Measurements from ENCODE around the gene BLOC1S3.

The BLOC1S3 gene

DNA sequence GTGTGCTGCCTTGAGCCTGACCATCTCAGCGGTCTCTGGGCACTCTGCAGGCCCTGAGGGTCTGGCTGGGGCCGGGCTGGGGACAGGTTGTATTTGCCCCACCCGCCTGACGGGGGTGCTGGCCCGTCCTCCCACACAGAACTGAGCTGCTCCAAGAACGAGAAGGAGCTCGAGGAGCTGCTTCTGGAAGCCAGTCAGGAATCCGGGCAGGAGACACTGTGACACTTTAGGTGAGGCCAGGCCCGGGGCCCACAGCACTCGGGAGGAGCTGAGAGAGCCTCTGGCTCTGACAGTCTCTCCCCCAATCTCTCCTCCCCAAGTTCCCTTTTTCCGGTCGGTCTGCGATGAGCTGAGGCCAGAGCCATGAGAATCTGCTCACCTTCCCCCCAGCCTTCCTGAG lies 32.3 kb upstream of the BLOC1S3 start:
- DNase-seq (ENCODE audit: low read depth): no peak

DNA sequence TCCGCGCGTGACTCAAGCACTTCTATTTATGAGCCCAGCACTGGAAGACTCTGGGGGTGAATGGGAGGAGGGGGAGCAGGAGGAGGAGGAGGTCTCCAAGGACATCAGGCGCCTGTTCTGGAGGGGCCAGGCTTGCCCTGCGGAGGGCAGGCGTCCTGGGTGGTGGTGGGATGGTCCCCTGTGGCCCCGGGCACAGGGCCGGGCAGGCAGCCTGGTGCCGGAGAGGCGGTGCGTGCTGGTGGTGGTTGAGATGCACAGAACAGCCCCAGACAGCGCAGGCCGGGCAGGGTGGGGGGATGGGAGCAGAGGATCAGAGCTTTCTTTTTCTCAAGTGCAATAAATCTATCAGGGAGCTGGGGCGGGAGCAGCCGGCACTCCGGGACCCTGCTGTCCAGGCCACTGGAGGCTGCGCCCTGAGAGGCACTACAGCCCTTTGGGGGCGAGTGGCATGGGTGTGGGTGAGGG lies 31.8 kb upstream of the BLOC1S3 start:
- no peak for DNase-seq (ENCODE audit: low read depth)

DNA sequence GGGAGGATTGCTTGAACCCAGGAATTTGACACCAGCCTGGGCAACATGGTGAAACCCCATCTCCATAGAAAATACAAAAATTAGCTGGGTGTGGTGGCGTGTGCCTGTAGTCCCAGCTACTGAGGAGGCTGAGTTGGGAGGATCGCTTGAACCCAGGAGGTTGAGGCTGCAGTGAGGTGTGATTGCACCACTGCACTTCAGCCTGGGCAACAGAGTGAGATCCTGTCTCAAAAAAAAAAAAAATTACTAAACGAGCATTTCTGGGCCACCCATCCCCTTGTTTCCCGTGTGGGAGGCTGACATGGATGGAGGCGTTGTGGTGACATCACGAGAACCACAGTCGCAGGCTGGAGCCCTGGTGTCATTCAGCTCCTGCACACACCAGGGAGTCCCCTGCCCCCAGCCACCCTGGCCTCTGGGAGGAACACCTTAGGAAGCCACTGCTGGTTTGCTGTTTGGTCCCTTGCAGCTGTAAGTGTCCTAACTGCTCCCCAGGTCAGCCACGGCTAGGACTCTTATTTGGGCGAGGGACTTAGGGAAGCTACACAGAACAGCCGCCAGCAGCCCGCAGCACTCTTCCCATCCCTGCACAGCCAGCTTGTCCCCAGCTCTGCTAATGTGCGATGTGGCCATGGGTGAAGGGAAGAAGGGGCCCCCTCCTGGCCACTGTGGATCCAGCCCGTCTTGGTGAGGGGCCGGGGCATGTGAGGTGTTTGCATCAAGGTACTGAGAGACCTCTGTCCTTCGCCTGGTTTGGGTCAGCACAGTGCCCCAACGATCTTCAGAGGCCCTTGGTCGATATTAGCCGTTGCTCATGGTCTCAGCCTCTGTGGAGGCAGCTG lies 30.5 kb upstream of the BLOC1S3 start:
- no peak for DNase-seq (ENCODE audit: low read depth)

DNA sequence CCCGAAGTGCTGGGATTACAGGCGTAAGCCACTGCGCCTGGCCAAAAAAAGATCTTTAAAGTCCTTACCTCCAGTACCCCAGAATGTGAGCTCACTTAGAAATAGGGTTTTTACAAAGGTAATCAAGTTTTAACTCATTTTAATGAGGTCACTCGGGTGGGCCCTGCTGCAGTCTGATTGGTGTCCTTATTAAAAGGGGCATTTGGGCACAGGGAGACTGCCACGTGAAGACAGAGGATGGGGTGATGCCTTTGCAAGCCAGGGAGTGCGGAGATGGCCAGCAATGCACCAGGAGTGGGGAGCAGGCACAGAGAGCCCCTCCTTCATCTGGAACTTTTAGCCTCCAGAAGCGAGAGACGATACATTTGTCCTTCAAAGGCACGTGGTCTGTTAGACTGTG lies 29.5 kb upstream of the BLOC1S3 start:
- no peak for DNase-seq (ENCODE audit: low read depth)

DNA sequence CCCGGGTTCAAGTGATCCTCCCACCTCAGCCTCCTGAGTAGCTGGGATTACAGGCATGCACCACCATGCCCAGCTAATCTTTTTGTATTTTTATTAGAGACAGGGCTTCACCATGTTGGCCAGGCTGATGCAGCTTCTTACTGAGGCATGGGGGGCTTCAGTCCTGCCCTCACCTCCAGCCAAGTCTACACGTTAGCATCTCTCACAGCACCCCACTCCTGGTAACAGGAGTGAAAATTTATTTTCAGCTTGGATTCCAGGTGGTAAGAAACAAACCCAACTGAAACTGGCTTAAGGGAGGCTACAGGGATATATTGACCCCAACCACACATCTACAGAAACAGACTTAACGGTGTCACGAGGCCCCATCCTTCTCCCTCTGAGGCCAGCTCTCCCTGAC lies 28.4 kb upstream of the BLOC1S3 start:
- no peak for DNase-seq (ENCODE audit: low read depth)

DNA sequence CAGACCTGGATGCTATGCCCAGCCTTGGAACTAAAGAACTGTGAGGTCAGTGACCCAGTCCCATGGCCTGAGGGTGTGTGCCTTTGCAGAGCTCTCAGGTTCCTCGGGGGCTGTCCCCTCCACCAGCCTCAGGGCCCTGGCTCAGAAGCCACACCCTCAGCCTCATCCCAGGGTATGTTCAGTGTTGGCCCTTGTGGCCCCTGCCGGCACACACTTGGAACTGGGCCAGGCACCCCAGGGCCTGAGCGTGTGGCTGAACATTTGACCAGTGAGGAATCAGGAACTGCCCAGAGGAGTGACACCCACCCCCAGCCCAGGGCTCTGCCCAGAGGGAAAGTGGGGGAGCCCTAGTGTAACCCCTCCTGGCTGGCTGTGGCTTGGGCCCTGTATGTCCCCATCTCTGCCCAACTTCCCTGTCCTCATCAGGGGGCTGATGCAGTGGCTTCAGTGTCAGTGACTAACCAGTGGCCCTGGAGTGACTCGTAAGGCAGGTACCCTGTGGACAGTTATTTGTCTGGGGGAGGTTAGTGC lies 27.8 kb upstream of the BLOC1S3 start:
- DNase-seq (ENCODE audit: low read depth): no peak

DNA sequence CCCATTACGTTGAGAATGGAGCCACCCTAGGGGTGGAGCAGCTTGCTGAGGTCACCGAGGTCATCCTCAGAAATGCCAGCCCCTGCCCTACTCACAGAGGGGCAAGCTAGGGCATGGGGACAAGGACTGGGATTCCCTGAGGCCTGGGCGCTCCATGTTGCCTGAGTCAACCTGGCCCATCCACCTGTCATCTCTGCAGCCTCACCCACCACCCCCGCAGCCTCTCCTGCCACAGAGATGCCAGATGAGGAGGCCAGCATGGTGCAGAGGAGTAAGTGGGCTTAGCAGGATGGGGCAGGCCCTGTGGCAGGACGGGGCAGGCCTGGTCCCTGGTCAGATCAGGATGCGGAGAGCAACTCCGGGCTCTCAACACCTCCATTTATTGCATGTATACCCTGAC lies 27.3 kb upstream of the BLOC1S3 start:
- no peak for DNase-seq (ENCODE audit: low read depth)

DNA sequence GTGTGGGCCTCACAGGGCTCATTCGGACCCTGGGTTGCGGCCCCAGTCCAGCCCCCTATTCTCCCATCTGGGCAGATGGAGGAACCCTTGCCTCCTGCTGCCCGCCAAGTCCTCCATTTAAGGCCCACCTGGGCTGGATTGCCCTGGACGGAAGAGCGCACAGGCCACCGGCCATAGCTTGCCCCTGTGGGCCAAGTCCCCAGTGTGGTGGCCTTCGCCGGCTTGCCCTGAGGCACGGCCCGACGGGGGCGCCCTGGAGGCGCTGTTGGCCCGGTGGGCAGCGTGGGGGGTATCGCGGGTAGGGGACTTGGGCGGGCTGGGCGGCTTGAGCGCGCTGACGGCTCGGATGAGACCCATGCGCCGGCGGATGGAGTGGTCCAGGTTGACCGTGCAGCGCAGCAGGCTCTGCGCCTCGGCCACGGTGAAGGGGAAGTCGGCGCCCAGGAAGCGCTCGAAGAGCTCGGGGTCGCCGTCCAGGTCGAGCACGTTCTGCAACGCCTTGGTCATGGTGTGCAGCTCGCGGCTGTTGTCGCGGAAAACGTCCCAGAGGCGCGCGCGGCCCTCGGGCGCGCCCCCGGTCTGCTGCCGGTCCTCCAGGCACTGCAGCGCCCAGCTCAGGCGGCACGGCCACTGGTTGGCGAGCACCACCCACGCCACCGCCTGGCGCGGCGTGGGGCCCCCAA lies 26.6 kb upstream of the BLOC1S3 start:
- DNase-seq (ENCODE audit: low read depth): no peak

DNA sequence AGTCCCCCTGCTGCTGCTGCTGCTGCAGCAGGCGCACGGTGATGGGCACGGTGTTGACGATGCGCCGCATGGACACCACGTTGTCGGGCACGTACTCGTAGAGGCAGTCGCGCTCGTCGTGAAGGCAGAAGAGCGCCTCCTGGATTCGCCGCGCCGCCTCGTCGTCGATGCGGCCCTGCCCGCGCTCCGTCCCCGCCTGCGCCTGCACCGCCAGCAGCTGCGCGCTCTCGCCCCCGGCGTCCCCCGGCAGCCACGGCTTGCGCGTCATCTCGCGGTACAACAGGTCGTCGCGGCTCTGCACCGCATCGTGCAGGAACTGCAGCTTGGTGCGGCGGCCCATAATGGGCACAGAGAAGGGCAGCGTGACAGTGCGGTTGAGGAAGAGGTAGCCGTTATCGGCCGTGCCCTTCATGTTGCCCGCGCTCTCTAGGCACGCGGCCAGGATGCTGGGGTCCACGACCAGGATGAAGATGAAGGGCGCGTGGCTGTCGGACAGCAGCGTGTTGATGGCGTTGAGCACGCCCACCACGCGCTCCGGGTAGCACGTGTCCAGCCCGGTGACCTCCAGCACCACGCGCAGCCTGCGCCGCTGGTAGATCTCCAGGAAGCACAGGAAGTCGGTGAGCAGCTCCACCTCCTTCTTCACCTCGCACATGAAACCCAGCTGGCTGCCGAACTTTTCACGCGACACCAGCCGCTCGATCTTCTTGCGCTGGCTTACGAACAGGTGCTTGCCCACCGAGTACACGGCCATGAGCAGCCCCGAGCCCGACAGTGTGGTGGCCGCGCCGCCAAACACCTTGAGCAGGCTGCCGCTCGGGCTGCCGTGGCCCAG lies 25.9 kb upstream of the BLOC1S3 start:
- DNase-seq (ENCODE audit: low read depth): peak; percentile 15

DNA sequence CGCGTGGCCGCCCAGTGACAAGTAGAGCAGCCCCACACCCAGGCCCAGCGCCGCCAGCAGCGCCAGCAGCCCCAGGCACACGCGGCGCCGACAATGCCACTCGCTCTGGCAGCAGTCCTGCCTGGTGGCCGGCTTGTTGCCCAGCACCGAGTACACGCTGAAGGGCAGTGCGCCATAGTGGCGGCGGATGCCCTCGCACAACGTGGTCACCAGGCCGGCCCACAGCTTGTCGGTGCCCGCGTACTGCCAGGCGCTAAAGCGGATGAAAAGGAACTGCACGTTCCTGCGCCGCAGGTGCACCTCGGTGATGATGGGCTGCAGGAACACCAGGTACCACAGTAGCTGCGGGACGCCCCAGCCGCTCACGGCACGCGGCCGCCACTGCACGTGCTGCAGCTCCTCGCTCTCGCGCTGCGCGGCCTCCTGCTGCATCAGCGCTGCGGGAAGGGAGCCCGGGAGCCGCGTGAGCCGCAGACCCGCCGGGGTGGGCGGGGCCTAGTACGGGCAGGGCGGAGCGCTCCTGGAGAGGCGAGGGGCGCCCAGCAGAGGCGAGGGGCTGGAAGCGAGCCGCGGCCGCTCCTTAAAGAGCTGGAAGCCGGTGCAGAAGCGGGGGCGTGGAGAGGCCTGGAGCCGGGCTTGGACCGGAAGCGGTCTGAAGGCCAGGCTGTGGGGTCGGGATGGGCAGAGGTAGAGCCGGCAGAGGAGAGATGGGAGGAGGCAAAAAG lies 25.1 kb upstream of the BLOC1S3 start:
- peak; percentile 7 for DNase-seq (ENCODE audit: low read depth)

DNA sequence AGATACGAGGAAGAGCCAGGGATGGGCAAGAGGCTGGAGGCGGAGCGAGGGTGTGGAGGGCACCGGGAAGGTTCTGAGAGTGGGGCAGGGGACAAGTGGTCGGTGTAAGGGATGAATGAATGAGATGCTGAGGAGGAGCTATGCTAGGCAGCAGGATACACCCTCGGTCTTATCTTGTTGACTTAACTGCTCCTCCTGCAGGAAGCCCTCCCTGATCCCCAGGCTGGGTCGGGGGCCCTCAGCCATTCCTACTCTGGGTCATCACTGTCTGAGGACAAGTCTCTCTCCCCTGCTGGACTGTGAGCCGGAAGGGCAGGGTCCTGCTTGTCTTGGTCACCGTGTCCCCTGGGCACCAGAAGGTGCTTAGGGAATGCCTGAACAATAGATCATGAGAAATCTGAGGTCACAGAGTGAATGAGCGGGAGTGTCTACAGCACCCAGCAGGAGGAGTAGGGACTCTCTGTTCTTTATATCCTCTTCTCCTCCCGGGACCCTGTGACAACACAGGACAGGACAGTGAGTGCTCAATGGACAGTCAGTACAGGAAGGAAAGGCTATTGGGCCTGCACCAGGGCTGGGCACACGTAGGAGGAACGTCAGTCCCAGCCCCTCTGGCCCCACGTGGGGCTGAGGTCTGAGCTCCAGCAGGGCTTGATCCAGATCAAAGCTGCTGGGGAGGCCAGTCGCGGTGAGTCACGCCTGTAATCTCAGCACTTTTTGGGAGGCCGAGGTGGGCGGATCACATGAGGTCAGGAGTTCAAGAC lies 24.3 kb upstream of the BLOC1S3 start:
- DNase-seq (ENCODE audit: low read depth): no peak

DNA sequence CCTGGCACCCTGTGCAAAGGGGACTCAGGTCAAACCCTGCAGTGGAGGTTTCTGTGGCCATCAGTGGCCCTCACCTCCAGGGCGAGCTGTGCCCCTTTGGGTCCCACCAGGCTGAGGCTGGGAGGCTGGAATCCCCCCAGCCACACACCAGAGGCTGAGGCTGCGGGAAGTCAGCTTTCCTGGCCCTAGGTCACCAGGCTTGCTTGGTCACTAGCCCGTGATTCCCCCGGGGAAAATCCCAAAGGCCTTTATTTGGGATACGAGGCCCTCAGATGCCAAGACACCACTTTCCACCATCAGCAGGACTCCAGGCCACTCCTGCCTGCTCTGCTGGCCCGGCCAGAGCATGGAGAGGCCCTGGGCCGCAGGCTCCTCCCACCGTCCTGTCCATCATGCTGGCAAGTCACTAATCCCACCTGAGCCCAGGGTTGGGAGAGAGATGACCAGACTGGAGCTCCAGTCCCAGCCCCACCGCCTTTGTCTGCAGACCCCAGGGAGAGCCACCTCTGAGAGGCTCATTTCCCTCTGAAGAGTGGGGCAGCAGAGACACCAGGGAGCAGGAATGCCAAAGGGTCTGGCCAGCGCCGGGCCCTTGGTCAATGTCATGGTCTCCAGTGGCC lies 22.5 kb upstream of the BLOC1S3 start:
- no peak for DNase-seq (ENCODE audit: low read depth)

DNA sequence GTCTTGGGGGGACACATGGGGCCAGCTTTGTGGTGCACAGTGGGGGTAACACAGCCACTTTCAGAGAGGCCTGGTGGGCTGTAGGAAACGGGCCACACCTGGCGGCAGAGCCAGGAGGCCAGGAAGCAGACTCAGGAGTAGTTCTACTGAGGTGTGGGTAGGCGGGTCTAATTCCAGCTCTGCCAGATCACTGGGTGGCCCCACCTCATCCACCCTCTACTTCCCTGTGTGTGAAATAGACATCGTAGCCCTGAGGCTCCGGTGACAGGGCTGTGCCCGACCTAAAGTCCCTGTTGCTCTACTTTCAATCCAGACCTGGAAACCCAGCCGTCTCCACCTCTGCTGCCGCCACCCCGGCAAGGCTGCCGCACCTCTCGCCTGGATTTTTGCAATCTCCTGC lies 21.8 kb upstream of the BLOC1S3 start:
- DNase-seq (ENCODE audit: low read depth): no peak

DNA sequence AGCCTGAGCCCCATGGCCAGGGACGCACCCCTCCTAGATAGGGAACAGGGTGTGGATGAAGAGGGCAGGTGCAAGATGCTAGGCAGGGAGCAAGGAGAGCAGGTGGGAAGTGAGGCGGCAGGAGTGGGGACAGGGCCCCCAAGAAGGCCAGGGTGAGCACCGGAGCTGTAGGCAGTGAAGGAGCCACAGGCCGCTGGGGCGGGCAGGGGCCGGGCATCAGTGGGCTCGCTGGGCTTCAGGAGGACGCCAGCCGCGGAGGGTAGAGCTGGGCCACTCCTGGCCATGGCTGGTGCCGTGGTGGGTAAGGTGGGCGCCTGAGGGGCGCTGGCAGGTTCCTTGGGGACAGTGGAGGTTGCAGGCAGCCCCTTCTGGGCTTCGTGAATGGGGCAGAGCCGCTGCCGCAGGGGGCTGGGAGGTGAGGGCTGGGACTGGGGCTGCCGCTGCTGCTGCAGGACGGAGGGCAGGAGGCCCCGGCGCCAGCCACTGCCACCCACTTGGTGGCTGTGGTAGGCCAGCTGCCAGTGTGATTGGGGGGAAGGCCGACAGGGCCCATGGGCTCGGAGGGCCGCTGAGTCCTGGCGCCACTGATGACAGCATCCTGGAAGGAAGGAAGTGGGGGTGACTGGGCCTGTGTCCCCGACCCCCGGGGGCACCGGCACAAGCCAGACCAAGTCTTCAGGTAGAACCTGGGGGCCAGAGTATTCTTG lies 19.9 kb upstream of the BLOC1S3 start:
- DNase-seq (ENCODE audit: low read depth): no peak

DNA sequence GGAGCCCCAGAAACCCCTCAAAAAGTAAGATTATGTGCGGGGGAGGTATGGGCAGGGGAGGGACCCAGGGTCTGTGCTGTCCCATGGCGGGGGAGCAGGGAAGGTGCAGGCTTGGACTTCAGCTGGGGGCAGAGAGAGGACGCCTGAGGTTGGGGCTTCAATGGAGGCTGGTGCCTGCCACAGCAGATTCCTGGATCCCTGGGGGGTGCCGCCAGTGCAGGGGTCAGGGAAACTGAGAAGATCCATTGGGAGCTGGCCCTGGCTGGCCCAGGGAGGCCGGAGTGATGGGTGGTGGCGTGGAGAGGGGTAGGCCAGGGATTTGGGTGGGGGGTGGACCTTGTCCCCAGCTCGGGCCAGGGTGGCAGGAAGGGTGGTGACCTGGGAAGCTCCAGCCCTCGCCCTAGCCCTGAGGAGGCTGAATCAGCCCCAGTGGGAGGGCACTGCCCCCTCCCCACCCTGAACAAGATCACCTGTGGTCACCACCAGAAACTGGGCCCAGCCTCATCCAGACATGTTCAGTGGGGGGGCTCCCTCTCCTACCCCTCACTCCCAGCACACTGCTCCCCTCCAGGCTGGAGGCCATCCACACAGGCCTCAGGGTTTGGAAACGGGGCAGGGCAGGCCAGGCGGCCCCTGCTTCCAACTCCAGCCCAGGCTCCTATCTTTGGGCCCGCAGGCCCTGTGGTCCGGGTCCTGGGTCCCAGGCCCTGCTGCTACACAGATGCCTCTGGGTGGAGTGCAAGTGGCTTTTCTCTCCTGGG lies 19.2 kb upstream of the BLOC1S3 start:
- DNase-seq (ENCODE audit: low read depth): no peak

DNA sequence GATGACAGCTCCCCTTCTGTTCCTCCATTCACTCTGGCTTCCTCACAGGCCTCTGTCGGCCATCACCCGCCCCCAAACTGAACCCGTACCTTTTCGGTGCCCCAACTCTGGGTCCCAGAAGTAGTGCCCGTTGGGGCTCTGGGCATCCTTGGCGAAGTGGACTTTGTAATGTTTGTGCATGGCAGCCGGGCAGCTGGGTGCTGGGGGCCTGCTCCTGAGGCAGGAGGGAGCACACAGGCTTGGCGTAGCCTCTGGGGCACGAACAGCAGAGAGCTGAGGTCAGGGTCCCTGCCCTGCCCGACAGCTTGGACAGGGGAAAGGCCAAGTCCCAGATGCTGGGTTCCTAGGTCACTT lies 18.6 kb upstream of the BLOC1S3 start:
- DNase-seq (ENCODE audit: low read depth): no peak

DNA sequence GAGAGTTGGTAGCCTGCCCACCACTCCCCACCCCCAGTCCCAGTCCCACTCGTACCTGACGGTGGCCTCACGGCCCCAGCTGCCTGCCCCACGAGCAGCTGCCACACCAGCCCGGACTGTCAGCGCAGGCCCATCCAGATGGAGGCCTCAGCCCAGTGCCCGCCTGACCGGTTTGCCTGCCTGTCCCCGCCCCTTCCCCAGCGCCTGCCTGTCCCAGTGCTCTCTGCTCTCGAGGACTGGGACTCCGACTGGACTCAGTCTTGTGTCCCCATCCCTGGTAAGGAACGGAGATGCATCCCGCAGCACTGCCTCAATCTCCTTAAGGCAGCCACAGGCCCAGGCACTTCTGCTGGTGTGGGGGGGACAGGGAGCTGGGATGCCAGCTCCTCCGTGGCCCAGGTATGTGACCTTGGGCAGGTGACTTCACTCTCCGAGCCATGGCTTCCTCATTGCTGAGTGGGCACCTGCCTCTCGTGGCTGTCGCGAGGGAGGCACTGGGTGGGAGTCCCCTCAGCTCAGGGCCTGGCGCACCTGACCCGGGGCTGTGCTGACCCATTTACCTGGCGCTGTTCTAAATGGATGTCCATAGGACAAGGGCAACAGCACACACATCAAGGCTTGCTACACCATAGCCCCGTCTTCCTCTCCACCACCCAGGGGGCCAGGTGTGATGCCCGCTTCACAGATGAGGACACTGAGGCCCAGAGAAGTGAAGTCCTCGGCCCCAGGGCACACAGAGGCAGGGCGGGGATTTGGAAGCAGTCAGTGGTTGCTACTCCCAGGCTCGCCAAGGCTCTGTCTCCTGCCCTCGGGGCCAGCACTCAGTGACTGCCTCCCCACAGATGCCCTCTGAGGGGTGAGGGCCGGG lies 17.5 kb upstream of the BLOC1S3 start, which contains the start of gene NKPD1:
Gene NKPD1 (minus strand): TSS at position 113 of the 868 bp plus-strand sequence. CDS start 832 bp downstream, outside the sequence.
- DNase-seq (ENCODE audit: low read depth): no peak
